Keratinocyte (primary cell): Measurements from ENCODE around the gene RHBDF1.

Experiments used
- EZH2 ChIP-seq: IDR thresholded peaks from one replicate; pipeline ENCODE4 v1.6.1; 2012; ENCODE audit warnings: inconsistent platforms, mild to moderate bottlenecking, low read length, moderate library complexity
- TF ChIP-seq, protein P1 (sequence below), 3 experiments: IDR thresholded peaks in 1 of 3; conservative IDR thresholded peaks in 1 of 3; optimal IDR thresholded peaks in 1 of 3; 2 replicates in 2 of 3; 3 replicates in 1 of 3; pipeline versions ENCODE3 to v1.5.1; 2011; ENCODE audit warnings: low read length in 3 of 3, mild to moderate bottlenecking in 3 of 3, moderate library complexity in 2 of 3, control low read depth in 1 of 3, inconsistent platforms in 1 of 3; ENCODE audit not compliant: insufficient read depth in 2 of 3; ENCODE audit errors: extremely low read depth in 1 of 3

DNA sequence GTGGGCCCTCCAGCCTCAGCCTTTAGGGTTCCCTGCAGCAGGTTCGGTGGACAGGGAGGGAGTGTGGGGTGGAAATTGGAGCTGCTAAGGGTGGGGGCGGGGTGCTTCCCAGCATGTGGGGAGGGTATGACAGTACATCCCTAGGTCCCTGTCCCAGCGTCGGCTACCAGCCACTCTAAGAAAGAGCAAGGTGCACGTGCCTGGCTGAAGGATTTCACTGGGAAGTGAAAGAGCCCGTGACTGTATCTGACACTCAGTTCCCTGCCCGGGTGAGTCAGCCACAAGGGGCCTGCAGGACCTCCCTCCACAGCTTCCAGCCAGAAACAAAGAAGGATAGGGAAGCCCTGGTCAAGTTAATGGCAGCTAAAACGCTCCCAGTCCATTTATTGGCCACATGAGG is 14.7 kb downstream of the RHBDF1 start:
- no peak for TF ChIP-seq EZH2
- TF ChIP-seq, protein P1, sequence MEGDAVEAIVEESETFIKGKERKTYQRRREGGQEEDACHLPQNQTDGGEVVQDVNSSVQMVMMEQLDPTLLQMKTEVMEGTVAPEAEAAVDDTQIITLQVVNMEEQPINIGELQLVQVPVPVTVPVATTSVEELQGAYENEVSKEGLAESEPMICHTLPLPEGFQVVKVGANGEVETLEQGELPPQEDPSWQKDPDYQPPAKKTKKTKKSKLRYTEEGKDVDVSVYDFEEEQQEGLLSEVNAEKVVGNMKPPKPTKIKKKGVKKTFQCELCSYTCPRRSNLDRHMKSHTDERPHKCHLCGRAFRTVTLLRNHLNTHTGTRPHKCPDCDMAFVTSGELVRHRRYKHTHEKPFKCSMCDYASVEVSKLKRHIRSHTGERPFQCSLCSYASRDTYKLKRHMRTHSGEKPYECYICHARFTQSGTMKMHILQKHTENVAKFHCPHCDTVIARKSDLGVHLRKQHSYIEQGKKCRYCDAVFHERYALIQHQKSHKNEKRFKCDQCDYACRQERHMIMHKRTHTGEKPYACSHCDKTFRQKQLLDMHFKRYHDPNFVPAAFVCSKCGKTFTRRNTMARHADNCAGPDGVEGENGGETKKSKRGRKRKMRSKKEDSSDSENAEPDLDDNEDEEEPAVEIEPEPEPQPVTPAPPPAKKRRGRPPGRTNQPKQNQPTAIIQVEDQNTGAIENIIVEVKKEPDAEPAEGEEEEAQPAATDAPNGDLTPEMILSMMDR (optimal IDR thresholded peaks at IDR 0.05 in 1 of 3, IDR thresholded peaks at IDR 0.05 in 1 of 3, conservative IDR thresholded peaks at IDR 0.05 in 1 of 3; ENCODE audit: extremely low read depth in 1 of 3, insufficient read depth in 2 of 3, low read length in 3 of 3): no peak
